Measurements from ENCODE around the gene ANTXR1.

- TF ChIP-seq CTCF (IDR thresholded peaks at IDR 0.05) (no peak), POLR2A (IDR thresholded peaks at IDR 0.05) (no peak)
Measured at GRCh38 chr2:69154106-69154505, 141.1 kb downstream of the ANTXR1 start.

Measured in uterus (tissue), 2 donors.